KMS-11 (cell line): ENCODE results near the gene HTR5A.

Source experiments
- H2AFZ ChIP-seq: fragments of 200-600 bp; sonication (generic); 2 replicates; pipeline ENCODE4 v1.6.1; 2016; ENCODE audit warnings: antibody characterized with exemption, mixed run types, low read depth
- H3K27ac ChIP-seq: fragments of 200-600 bp; sonication (generic); 2 replicates; pipeline ENCODE4 v1.6.1; 2016; ENCODE audit warnings: mild to moderate bottlenecking, mixed run types
- H3K27me3 ChIP-seq: fragments of 200-600 bp; sonication (generic); 2 replicates; pipeline ENCODE4 v1.6.1; 2017; ENCODE audit warnings: mild to moderate bottlenecking, low read depth, mixed run types, moderate library complexity; ENCODE audit not compliant: insufficient read depth
- H3K36me3 ChIP-seq: fragments of 200-600 bp; sonication (generic); 2 replicates; pipeline ENCODE4 v1.6.1; 2017; ENCODE audit warnings: mild to moderate bottlenecking, mixed run types; ENCODE audit not compliant: insufficient read depth
- H3K4me1 ChIP-seq: fragments of 200-600 bp; sonication (generic); 2 replicates; pipeline ENCODE4 v1.6.1; 2016; ENCODE audit warnings: mild to moderate bottlenecking, low read depth, mixed run types; ENCODE audit not compliant: poor library complexity, severe bottlenecking
- H3K4me2 ChIP-seq: fragments of 200-600 bp; sonication (generic); 2 replicates; pipeline ENCODE4 v1.7.0; 2016; ENCODE audit warnings: mild to moderate bottlenecking, mixed run types
- H3K4me3 ChIP-seq: fragments of 200-600 bp; sonication (generic); IDR thresholded peaks from 2 replicates; pipeline ENCODE4 v1.6.1; 2017; ENCODE audit warnings: low read depth, low read length, mixed read lengths; ENCODE audit not compliant: insufficient read depth
- H3K79me2 ChIP-seq: fragments of 200-600 bp; sonication (generic); 2 replicates; pipeline ENCODE4 v1.6.1; 2016; ENCODE audit warnings: low read depth, mixed run types; ENCODE audit not compliant: insufficient read depth
- H3K9ac ChIP-seq: fragments of 200-600 bp; sonication (generic); 2 replicates; pipeline ENCODE4 v1.6.1; 2016; ENCODE audit warnings: mild to moderate bottlenecking, mixed run types
- H4K20me1 ChIP-seq: fragments of 200-600 bp; sonication (generic); 2 replicates; pipeline ENCODE4 v1.6.1; 2016; ENCODE audit warnings: mild to moderate bottlenecking, mixed run types; ENCODE audit not compliant: insufficient read depth
- CTCF ChIP-seq: fragments of 200-600 bp; sonication (generic); conservative IDR thresholded peaks from 2 replicates; pipeline ENCODE4 v1.6.1; 2017; ENCODE audit warnings: low read depth, mild to moderate bottlenecking, antibody characterized with exemption, low read length, moderate library complexity, mixed read lengths

The HTR5A gene

GRCh38 chr7:155130493-155130892, 60.4 kb downstream of the HTR5A start:
- Histone ChIP-seq H3K36me3 (no peaks in the 10 kb centered on the region), H3K79me2 (no peaks in the 10 kb centered on the region), H3K9ac (no peak overlapping the region), H3K4me3 (no peak overlapping the region), H3K27ac (no peak overlapping the region), H3K4me2 (no peak overlapping the region), H2AFZ (no peak overlapping the region), H3K4me1 (no peaks in the 10 kb centered on the region), H4K20me1 (no peaks in the 10 kb centered on the region), H3K27me3 (no peaks in the 10 kb centered on the region)
- no peak for TF ChIP-seq CTCF

- H2AFZ ChIP-seq, result no peak overlapping the region
- H3K79me2 ChIP-seq, result no peaks in the 10 kb centered on the region
- no peaks in the 10 kb centered on the region for H3K4me1 ChIP-seq
- no peaks in the 10 kb centered on the region for H3K27me3 ChIP-seq
- TF ChIP-seq CTCF, result no peak
- H3K9ac ChIP-seq, result no peak overlapping the region
- H3K4me2 ChIP-seq, result no peak overlapping the region
- no peaks in the 10 kb centered on the region for H4K20me1 ChIP-seq
- H3K27ac ChIP-seq, result no peak overlapping the region
- H3K4me3 ChIP-seq, result no peak overlapping the region
- no peaks in the 10 kb centered on the region for H3K36me3 ChIP-seq
These were observed 61.0 kb downstream of the HTR5A start for GRCh38 chr7:155131090-155131489.

- H3K79me2 ChIP-seq, result no peaks in the 10 kb centered on the region
- no peaks in the 10 kb centered on the region for H3K36me3 ChIP-seq
- no peak overlapping the region for H3K4me2 ChIP-seq
- H3K27ac ChIP-seq, result no peak overlapping the region
- no peak overlapping the region for H3K9ac ChIP-seq
- no peak overlapping the region for H2AFZ ChIP-seq
- no peaks in the 10 kb centered on the region for H3K27me3 ChIP-seq
- H3K4me1 ChIP-seq, result no peaks in the 10 kb centered on the region
- TF ChIP-seq CTCF, result no peak
- no peaks in the 10 kb centered on the region for H4K20me1 ChIP-seq
- H3K4me3 ChIP-seq, result no peak overlapping the region
These were observed 62.3 kb downstream of the HTR5A start for GRCh38 chr7:155132431-155132830.

GRCh38 chr7:155136619-155137243, 66.6 kb downstream of the HTR5A start:
- Histone ChIP-seq H3K4me1 (no peaks in the 10 kb centered on the region), H3K79me2 (no peaks in the 10 kb centered on the region), H3K9ac (no peak overlapping the region), H4K20me1 (no peaks in the 10 kb centered on the region), H3K27ac (no peak overlapping the region), H3K4me2 (no peak overlapping the region), H3K4me3 (no peak overlapping the region), H2AFZ (no peak overlapping the region), H3K27me3 (no peaks in the 10 kb centered on the region), H3K36me3 (no peaks in the 10 kb centered on the region)
- no peak for TF ChIP-seq CTCF
